Measurements from ENCODE around the gene CWC25. TPM values are rescaled to one million over a fixed set of nuclear protein-coding genes. Genes with fewer than 3 reads are reported as not detected.

The CWC25 gene
- total and polyA plus RNA-seq, 2 experiments from 2014 or later, result 9.4 to 14.6 TPM

DNA sequence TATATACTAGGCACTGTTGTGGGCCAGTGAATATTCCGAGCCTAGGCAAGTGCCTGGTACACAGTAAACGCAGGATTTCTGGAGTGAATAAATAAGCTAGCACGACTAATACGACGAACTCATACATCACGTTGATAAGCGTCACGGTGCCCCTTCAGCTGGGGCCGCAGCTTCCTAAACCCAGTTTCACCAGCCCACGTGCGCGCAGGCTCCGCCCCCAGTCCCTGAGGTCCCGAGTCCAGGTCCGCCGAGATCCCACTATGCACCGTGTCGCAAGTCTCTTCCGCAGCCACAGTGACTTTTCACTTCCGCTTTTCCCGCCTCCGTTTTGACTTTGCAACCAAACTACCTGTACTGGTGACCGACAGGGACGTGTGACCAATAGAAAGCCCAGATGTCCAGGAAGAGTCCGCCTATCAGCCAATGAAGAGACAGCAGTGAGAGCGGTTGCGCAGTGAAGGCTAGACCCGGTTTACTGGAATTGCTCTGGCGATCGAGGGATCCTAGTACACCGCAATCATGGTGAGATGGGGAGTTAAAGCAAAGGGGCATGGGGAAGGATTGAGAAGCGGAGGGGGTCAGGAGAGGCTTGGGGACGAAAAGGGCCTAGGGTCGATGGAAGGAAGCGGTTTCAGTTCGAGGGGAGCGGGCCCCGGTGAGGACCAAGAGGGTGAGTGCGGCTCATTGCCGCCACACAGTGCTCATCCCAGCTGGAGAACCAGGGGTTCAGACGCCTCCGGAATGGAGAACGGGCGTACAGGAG, 72.6 kb downstream of the CWC25 start, which contains the start of gene PSMB3:
TSS of gene PSMB3 (plus strand) at position 434 of the 763 bp plus-strand sequence. CDS start at position 520, 86 bp downstream.
- TF ChIP-seq, protein P1, sequence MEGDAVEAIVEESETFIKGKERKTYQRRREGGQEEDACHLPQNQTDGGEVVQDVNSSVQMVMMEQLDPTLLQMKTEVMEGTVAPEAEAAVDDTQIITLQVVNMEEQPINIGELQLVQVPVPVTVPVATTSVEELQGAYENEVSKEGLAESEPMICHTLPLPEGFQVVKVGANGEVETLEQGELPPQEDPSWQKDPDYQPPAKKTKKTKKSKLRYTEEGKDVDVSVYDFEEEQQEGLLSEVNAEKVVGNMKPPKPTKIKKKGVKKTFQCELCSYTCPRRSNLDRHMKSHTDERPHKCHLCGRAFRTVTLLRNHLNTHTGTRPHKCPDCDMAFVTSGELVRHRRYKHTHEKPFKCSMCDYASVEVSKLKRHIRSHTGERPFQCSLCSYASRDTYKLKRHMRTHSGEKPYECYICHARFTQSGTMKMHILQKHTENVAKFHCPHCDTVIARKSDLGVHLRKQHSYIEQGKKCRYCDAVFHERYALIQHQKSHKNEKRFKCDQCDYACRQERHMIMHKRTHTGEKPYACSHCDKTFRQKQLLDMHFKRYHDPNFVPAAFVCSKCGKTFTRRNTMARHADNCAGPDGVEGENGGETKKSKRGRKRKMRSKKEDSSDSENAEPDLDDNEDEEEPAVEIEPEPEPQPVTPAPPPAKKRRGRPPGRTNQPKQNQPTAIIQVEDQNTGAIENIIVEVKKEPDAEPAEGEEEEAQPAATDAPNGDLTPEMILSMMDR (IDR thresholded peaks at IDR 0.05; ENCODE audit: low read depth, low read length), result no peak
- Histone ChIP-seq H3K27me3 (no peaks in the 10 kb centered on the region), H3K36me3 (peaks cover 7% of the 10 kb centered on the region), H3K4me3 (peak within 1 kb of the TSS; percentile 97), H3K9me3 (ENCODE audit: low read depth) (no peaks in the 10 kb centered on the region), H3K27ac (peak within 1 kb of the TSS; percentile 44), H3K4me1 (ENCODE audit: low read depth) (peaks cover 12% of the 10 kb centered on the region)
- peak; percentile 98 to 99 for DNase-seq (ENCODE audit: low read depth in 1 of 2, low spot score in 1 of 2)

DNA sequence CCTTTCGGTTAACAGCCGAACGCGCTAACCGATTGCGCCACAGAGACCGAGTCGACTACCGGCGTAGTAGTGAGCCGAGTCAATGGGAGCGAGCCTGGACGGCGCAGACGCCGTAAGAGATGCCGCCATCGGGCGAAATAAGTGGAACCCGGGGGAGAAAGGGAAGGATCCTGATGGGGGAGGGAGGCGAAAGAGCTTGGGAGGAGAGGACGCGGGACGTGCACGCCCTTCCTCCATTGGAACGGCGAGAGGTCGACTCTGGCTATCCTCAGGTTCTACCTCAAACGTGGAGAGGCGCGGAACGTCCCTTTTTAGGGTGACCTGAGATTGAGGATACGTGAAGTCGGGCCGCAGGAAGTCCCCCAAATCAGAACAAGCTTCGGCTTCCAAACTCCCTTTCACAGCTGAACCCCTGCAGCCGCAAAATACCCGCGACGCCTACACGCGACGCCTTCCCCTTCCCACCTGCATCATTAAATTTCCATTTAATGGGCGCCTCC, 73.3 kb downstream of the CWC25 start:
- H3K27ac ChIP-seq, result peak overlapping the region; percentile 17
- H3K4me1 ChIP-seq (ENCODE audit: low read depth), result peaks cover 12% of the 10 kb centered on the region
- TF ChIP-seq, protein P1 (IDR thresholded peaks at IDR 0.05; ENCODE audit: low read depth, low read length), result no peak
- DNase-seq (ENCODE audit: low read depth in 1 of 2, low spot score in 1 of 2), result peak; percentile 86 to 89
- peak overlapping the region; percentile 97 for H3K4me3 ChIP-seq
- H3K27me3 ChIP-seq, result no peaks in the 10 kb centered on the region
- H3K36me3 ChIP-seq, result peaks cover 5% of the 10 kb centered on the region
- no peaks in the 10 kb centered on the region for H3K9me3 ChIP-seq (ENCODE audit: low read depth)

DNA sequence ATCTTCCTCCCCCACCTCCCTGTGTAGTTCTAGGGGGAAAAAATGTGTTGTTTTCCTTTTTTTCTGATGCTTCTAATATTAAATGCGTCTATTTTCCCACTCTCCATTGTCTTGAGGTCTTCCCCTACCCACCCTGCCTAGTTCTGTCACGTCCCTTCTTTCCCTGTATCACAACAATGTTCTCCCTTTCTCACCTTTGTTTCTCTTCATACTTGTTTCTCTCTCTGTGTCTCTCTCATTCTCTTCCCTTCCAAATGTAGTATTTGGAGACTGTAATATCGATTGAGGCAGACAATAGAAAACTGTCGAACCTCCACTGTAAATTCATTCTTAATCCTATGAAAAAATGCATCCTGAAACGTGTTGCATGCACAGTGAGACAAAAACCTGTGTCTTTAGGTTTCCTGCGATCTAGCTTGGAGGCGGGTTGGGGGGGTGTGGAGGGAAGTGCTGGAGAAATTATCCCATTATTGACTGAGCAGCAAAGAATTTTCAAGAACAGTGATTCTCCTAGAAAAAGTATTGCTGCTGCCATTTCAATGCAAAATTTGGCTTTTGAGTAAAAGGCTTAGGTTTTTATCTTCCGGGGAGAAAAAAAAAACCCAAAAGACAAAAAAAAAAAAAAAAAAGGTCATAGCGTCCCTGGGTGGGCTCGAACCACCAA, 73.8 kb downstream of the CWC25 start:
- H3K4me3 ChIP-seq, result peak overlapping the region; percentile 97
- H3K4me1 ChIP-seq (ENCODE audit: low read depth), result peaks cover 13% of the 10 kb centered on the region
- DNase-seq (ENCODE audit: low read depth in 1 of 2, low spot score in 1 of 2), result peak in 1 of 2 donors; percentile 40
- peaks cover 4% of the 10 kb centered on the region for H3K36me3 ChIP-seq
- H3K27me3 ChIP-seq, result no peaks in the 10 kb centered on the region
- H3K9me3 ChIP-seq (ENCODE audit: low read depth), result no peaks in the 10 kb centered on the region
- TF ChIP-seq, protein P1 (IDR thresholded peaks at IDR 0.05; ENCODE audit: low read depth, low read length), result no peak
- no peak overlapping the region for H3K27ac ChIP-seq

Other genes with a start within 250 kb of the CWC25 start
- 5.2 and 10.8 TPM in 2 replicates for gene SRCIN1, start 219.4 kb downstream of the CWC25 start, total RNA-seq
- gene SRCIN1, start 219.4 kb downstream of the CWC25 start, polyA plus RNA-seq, result 2.3 and 4.6 TPM in 2 replicates
- 13.4 and 13.9 TPM in 2 replicates for gene EPOP, start 150.4 kb downstream of the CWC25 start, total RNA-seq
- 1.9 and 2.0 TPM in 2 replicates for gene EPOP, start 150.4 kb downstream of the CWC25 start, polyA plus RNA-seq
- 48.4 and 75.8 TPM in 2 replicates for gene MLLT6, start 120.0 kb downstream of the CWC25 start, total RNA-seq
- 10.5 and 17.4 TPM in 2 replicates for gene MLLT6, start 120.0 kb downstream of the CWC25 start, polyA plus RNA-seq
- gene CISD3, start 95.0 kb downstream of the CWC25 start, total RNA-seq, result 4.9 and 7.4 TPM in 2 replicates
- 20.6 and 29.7 TPM in 2 replicates for gene CISD3, start 95.0 kb downstream of the CWC25 start, polyA plus RNA-seq
- gene PCGF2, start 77.0 kb downstream of the CWC25 start, total RNA-seq, result 14.4 and 21.7 TPM in 2 replicates
- 10.7 and 12.2 TPM in 2 replicates for gene PCGF2, start 77.0 kb downstream of the CWC25 start, polyA plus RNA-seq
- gene PSMB3, start 72.6 kb downstream of the CWC25 start, total RNA-seq, result 166 and 188 TPM in 2 replicates
- gene PSMB3, start 72.6 kb downstream of the CWC25 start, polyA plus RNA-seq, result 333 and 379 TPM in 2 replicates
- gene PIP4K2B, start 25.8 kb downstream of the CWC25 start, total RNA-seq, result 98.7 and 116 TPM in 2 replicates
- gene PIP4K2B, start 25.8 kb downstream of the CWC25 start, polyA plus RNA-seq, result 17.4 and 23.3 TPM in 2 replicates
- gene RPL23, start 28.4 kb upstream of the CWC25 start, total RNA-seq, result 2,451 and 2,692 TPM in 2 replicates
- gene RPL23, start 28.4 kb upstream of the CWC25 start, polyA plus RNA-seq, result 567 and 626 TPM in 2 replicates
- gene LASP1, start 44.7 kb upstream of the CWC25 start, total RNA-seq, result 46.0 and 51.2 TPM in 2 replicates
- 28.1 and 38.0 TPM in 2 replicates for gene LASP1, start 44.7 kb upstream of the CWC25 start, polyA plus RNA-seq
- gene FBXO47, start 142.1 kb upstream of the CWC25 start, total RNA-seq, result not detected in 2 replicates
- not detected in 2 replicates for gene FBXO47, start 142.1 kb upstream of the CWC25 start, polyA plus RNA-seq